ENCODE data around the gene IRF2BP1. TPM values are rescaled to one million over a fixed set of nuclear protein-coding genes. Genes with fewer than 3 reads are reported as not detected.

Gene IRF2BP1
- total and polyA plus RNA-seq, 8 donors = 10.0 to 21.5 (median 14.7) TPM

- intact Hi-C loops (cut with DNase I) = no loop called here
- Histone ChIP-seq H3K36me3 (peaks cover 3 to 43% (median 16%) of the 10 kb centered on the region in 3 donors), H3K27me3 (no peaks in the 10 kb centered on the region), H3K27ac (no peak overlapping the region), H3K4me1 (no peaks in the 10 kb centered on the region), H3K9me3 (no peaks in the 10 kb centered on the region), H3K4me3 (no peak overlapping the region)
- DNase-seq (peak in 1 of 6 donors; percentile 23), FAIRE-seq (no peak), ATAC-seq (no peak)
- WGBS, 2 donors = 61 to 68% methylated on average over 7 of the region's 7 CpGs
- TF ChIP-seq CTCF (IDR thresholded peaks at IDR 0.05) = no peak
Measured at GRCh38 chr19:45852983-45853382, 33.0 kb downstream of the IRF2BP1 start.

- no peaks in the 10 kb centered on the region for H3K9me3 ChIP-seq
- H3K36me3 ChIP-seq = peaks cover 3 to 50% (median 18%) of the 10 kb centered on the region in 3 donors
- intact Hi-C loops (cut with DNase I) = no loop called here
- H3K27ac ChIP-seq = no peak overlapping the region
- ATAC-seq (no peak), DNase-seq (peak in 1 of 6 donors; percentile 7), FAIRE-seq (no peak)
- H3K27me3 ChIP-seq = no peaks in the 10 kb centered on the region
- 90 to 91% methylated on average over 10 of the region's 10 CpGs for WGBS, 2 donors
- H3K4me1 ChIP-seq = no peaks in the 10 kb centered on the region
- TF ChIP-seq CTCF (IDR thresholded peaks at IDR 0.05) = no peak
- H3K4me3 ChIP-seq = no peak overlapping the region
Measured at GRCh38 chr19:45852145-45852750, 33.7 kb downstream of the IRF2BP1 start.

- FAIRE-seq (no peak), ATAC-seq (no peak), DNase-seq (no peak)
- H3K36me3 ChIP-seq = peaks cover 3 to 64% (median 18%) of the 10 kb centered on the region in 3 donors
- H3K4me3 ChIP-seq = no peak overlapping the region
- intact Hi-C loops (cut with DNase I) = no loop called here
- H3K9me3 ChIP-seq = no peaks in the 10 kb centered on the region
- no peak for TF ChIP-seq CTCF (IDR thresholded peaks at IDR 0.05)
- H3K27me3 ChIP-seq = no peaks in the 10 kb centered on the region
- 89 to 90% methylated on average over 4 of the region's 4 CpGs for WGBS, 2 donors
- no peaks in the 10 kb centered on the region for H3K4me1 ChIP-seq
- no peak overlapping the region for H3K27ac ChIP-seq
Measured at GRCh38 chr19:45848922-45849321, 37.0 kb downstream of the IRF2BP1 start.

GRCh38 chr19:45847663-45848062 lies 38.3 kb downstream of the IRF2BP1 start:
- H3K4me1 ChIP-seq = no peaks in the 10 kb centered on the region
- no peak for ATAC-seq
- no peak overlapping the region for H3K4me3 ChIP-seq
- 91 to 95% methylated on average over 13 of the region's 13 CpGs for WGBS, 2 donors
- no peaks in the 10 kb centered on the region for H3K9me3 ChIP-seq
- intact Hi-C loops (cut with DNase I) = no loop called here
- DNase-seq = peak in 1 of 6 donors; percentile 29
- H3K27ac ChIP-seq = no peak overlapping the region
- H3K27me3 ChIP-seq = no peaks in the 10 kb centered on the region
- peaks cover 3 to 68% (median 23%) of the 10 kb centered on the region in 3 donors for H3K36me3 ChIP-seq
- no peak for FAIRE-seq
- no peak for TF ChIP-seq CTCF (IDR thresholded peaks at IDR 0.05)

GRCh38 chr19:45842198-45842597 lies 43.7 kb downstream of the IRF2BP1 start:
- H3K4me3 ChIP-seq = no peak overlapping the region
- no peaks in the 10 kb centered on the region for H3K9me3 ChIP-seq
- WGBS, 2 donors = 94% methylated on average over 14 of the region's 14 CpGs
- intact Hi-C loops (cut with DNase I) = no loop called here
- FAIRE-seq = no peak
- no peak overlapping the region for H3K27ac ChIP-seq
- peaks cover 0 to 65% (median 23%) of the 10 kb centered on the region in 3 donors for H3K36me3 ChIP-seq
- no peak for ATAC-seq
- TF ChIP-seq CTCF (IDR thresholded peaks at IDR 0.05) = no peak
- peak in 1 of 6 donors; percentile 48 for DNase-seq
- no peaks in the 10 kb centered on the region for H3K27me3 ChIP-seq
- H3K4me1 ChIP-seq = no peaks in the 10 kb centered on the region

All from pancreas (tissue), 10 donors.